ENCODE data around the gene ST7. TPM values are rescaled to one million over a fixed set of nuclear protein-coding genes. Genes with fewer than 3 reads are reported as not detected.

Gene ST7
- total and polyA plus RNA-seq, 2 donors (not counting 1 experiment from before 2014, with no cell fraction given): 20.0 to 28.6 TPM

DNA sequence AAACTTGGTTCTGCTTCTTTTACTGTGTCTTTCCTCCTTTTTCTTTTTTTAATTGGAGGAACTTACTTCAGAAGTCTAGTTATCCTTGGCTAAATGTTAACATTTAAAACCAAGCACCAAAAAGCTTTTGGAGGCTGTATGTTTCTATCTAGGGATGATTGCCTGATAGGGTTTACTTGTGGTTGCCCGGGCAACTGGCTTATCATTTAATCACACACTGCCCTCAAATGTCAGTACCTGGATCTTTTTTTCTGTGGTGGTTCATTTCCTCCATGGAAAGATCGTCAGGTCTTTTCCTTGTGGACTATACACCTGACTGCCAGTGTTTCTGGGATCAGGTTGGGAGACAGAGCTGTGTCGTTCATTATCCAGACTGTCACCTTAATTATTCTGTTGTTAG is 196.4 kb downstream of the ST7 start:
- no peaks in the 10 kb centered on the region for H3K27me3 ChIP-seq (ENCODE audit: control insufficient read depth, insufficient read depth, low read length)
- H3K27ac ChIP-seq (ENCODE audit: insufficient read depth, low read length): no peak overlapping the region
- no peaks in the 10 kb centered on the region for H3K36me3 ChIP-seq (ENCODE audit: control insufficient read depth, insufficient read depth, low read length)
- no peak overlapping the region for H3K9ac ChIP-seq (ENCODE audit: insufficient read depth, low read length)
- no peak for TF ChIP-seq EZH2 (IDR thresholded peaks at IDR 0.05; ENCODE audit: low read length, missing control alignments)
- TF ChIP-seq, protein P1, sequence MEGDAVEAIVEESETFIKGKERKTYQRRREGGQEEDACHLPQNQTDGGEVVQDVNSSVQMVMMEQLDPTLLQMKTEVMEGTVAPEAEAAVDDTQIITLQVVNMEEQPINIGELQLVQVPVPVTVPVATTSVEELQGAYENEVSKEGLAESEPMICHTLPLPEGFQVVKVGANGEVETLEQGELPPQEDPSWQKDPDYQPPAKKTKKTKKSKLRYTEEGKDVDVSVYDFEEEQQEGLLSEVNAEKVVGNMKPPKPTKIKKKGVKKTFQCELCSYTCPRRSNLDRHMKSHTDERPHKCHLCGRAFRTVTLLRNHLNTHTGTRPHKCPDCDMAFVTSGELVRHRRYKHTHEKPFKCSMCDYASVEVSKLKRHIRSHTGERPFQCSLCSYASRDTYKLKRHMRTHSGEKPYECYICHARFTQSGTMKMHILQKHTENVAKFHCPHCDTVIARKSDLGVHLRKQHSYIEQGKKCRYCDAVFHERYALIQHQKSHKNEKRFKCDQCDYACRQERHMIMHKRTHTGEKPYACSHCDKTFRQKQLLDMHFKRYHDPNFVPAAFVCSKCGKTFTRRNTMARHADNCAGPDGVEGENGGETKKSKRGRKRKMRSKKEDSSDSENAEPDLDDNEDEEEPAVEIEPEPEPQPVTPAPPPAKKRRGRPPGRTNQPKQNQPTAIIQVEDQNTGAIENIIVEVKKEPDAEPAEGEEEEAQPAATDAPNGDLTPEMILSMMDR (conservative IDR thresholded peaks at IDR 0.05 in 1 of 2, IDR thresholded peaks at IDR 0.05 in 1 of 2; ENCODE audit: low read depth in 1 of 2, low read length in 2 of 2): no peak
- no peak for DNase-seq (ENCODE audit: low read depth in 2 of 2)
- no peak overlapping the region for H3K4me2 ChIP-seq (ENCODE audit: extremely low read depth, insufficient read depth, low read length)
- no peak overlapping the region for H2AFZ ChIP-seq (ENCODE audit: low read length)
- H3K79me2 ChIP-seq (ENCODE audit: control insufficient read depth, insufficient read depth, low read length): no peaks in the 10 kb centered on the region
- no peaks in the 10 kb centered on the region for H4K20me1 ChIP-seq (ENCODE audit: control insufficient read depth, extremely low read depth, insufficient read depth, low read length)
- no peaks in the 10 kb centered on the region for H3K4me1 ChIP-seq (ENCODE audit: control insufficient read depth, extremely low read depth, insufficient read depth, low read length)
- no peaks in the 10 kb centered on the region for H3K9me3 ChIP-seq (ENCODE audit: control insufficient read depth, insufficient read depth, low read depth, low read length)
- no peak overlapping the region for H3K4me3 ChIP-seq (replicated peaks in 1 of 4; ENCODE audit: control extremely low read depth in 1 of 4, insufficient read depth in 1 of 4, low read depth in 3 of 4, low read length in 4 of 4)

DNA sequence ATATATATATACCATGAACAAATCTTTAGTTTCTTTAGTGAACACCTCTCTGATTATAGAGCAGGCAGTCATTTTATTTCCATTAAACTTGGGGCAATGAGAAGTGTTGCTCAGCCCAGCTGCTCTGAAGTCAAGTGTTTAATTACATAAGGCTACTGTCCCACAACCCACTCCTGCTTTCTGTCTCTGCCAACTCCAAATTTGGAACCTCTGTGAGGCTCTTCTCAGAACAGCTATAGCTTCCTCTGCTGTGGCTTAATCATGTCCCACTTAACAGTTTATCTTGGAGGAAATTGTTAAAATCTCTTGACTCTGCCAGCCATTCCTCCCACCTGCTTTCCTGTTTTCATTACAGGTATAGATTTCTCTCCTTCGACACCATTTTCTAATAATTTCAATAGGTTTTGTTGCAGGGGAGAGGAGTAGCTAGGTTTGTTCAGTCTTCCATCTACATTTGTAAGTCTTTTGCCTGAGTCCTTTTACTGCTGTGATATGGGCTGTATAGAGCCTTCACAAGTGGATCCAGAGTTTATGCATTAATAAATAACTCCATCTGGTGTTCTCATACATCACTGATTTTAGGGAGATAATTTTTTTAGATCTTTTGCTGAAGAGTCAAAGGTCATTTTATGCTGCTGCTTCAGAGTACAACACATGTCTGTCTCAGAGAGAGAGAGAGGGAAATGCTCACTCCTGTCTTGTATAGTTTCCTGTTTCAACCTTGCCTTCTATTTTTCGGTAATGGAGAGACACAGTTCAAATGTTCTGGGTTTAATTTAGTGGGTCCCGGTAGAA is 199.1 kb downstream of the ST7 start:
- H3K4me3 ChIP-seq (replicated peaks in 1 of 4; ENCODE audit: control extremely low read depth in 1 of 4, insufficient read depth in 1 of 4, low read depth in 3 of 4, low read length in 4 of 4): no peak overlapping the region
- no peak overlapping the region for H2AFZ ChIP-seq (ENCODE audit: low read length)
- no peaks in the 10 kb centered on the region for H3K9me3 ChIP-seq (ENCODE audit: control insufficient read depth, insufficient read depth, low read depth, low read length)
- no peak for DNase-seq (ENCODE audit: low read depth in 2 of 2)
- no peak overlapping the region for H3K27ac ChIP-seq (ENCODE audit: insufficient read depth, low read length)
- H3K27me3 ChIP-seq (ENCODE audit: control insufficient read depth, insufficient read depth, low read length): no peaks in the 10 kb centered on the region
- TF ChIP-seq, protein P1 (conservative IDR thresholded peaks at IDR 0.05 in 1 of 2, IDR thresholded peaks at IDR 0.05 in 1 of 2; ENCODE audit: low read depth in 1 of 2, low read length in 2 of 2): no peak
- H3K4me2 ChIP-seq (ENCODE audit: extremely low read depth, insufficient read depth, low read length): no peak overlapping the region
- peaks cover 3% of the 10 kb centered on the region for H3K4me1 ChIP-seq (ENCODE audit: control insufficient read depth, extremely low read depth, insufficient read depth, low read length)
- no peaks in the 10 kb centered on the region for H3K36me3 ChIP-seq (ENCODE audit: control insufficient read depth, insufficient read depth, low read length)
- no peaks in the 10 kb centered on the region for H3K79me2 ChIP-seq (ENCODE audit: control insufficient read depth, insufficient read depth, low read length)
- no peak overlapping the region for H3K9ac ChIP-seq (ENCODE audit: insufficient read depth, low read length)
- H4K20me1 ChIP-seq (ENCODE audit: control insufficient read depth, extremely low read depth, insufficient read depth, low read length): no peaks in the 10 kb centered on the region

DNA sequence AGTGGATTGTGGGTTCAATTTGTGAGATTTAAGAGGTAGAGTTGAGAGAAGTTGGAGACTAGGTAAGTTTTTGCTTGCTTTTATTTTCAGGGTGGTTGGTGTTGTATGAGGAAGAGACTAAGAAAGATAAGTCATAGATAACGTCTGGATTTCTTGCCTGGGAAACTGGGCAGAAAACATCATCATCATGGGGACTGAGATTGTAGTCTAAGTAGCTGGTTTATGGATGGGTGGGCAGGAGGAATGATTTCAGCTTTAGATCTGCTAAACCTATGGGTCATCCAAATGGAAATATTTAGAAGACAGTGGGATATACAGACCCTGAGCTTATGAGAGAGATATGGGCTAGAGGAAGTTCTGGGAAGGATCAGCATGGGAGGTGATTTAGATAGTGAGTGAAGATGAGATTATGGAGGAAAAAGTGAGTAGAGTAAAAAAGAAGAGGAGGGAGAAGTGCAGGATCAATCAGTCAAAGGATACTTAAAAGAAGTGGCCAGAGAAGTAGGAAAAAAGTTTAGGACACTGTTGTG is 199.8 kb downstream of the ST7 start:
- Histone ChIP-seq H3K4me1 (ENCODE audit: control insufficient read depth, extremely low read depth, insufficient read depth, low read length) (peaks cover 9% of the 10 kb centered on the region), H3K27me3 (ENCODE audit: control insufficient read depth, insufficient read depth, low read length) (no peaks in the 10 kb centered on the region), H3K4me2 (ENCODE audit: extremely low read depth, insufficient read depth, low read length) (no peak overlapping the region), H4K20me1 (ENCODE audit: control insufficient read depth, extremely low read depth, insufficient read depth, low read length) (no peaks in the 10 kb centered on the region), H3K4me3 (replicated peaks in 1 of 4; ENCODE audit: control extremely low read depth in 1 of 4, insufficient read depth in 1 of 4, low read depth in 3 of 4, low read length in 4 of 4) (no peak overlapping the region), H3K9me3 (ENCODE audit: control insufficient read depth, insufficient read depth, low read depth, low read length) (no peaks in the 10 kb centered on the region), H3K27ac (ENCODE audit: insufficient read depth, low read length) (no peak overlapping the region), H3K79me2 (ENCODE audit: control insufficient read depth, insufficient read depth, low read length) (no peaks in the 10 kb centered on the region), H3K9ac (ENCODE audit: insufficient read depth, low read length) (no peak overlapping the region), H3K36me3 (ENCODE audit: control insufficient read depth, insufficient read depth, low read length) (no peaks in the 10 kb centered on the region), H2AFZ (ENCODE audit: low read length) (no peak overlapping the region)
- DNase-seq (ENCODE audit: low read depth in 2 of 2): no peak
- TF ChIP-seq, protein P1 (conservative IDR thresholded peaks at IDR 0.05 in 1 of 2, IDR thresholded peaks at IDR 0.05 in 1 of 2; ENCODE audit: low read depth in 1 of 2, low read length in 2 of 2): no peak
- no peak for TF ChIP-seq EZH2 (IDR thresholded peaks at IDR 0.05; ENCODE audit: low read length, missing control alignments)

All from fibroblast of lung (primary cell).